NCI-H460 (cell line): Measurements from ENCODE around the gene GPR63. TPM values are rescaled to one million over a fixed set of nuclear protein-coding genes. Genes with fewer than 3 reads are reported as not detected.

Source experiments
- DNase-seq: peaks from one replicate; pipeline ENCODE4 v3.0.0-alpha.2; 2016; ENCODE audit warnings: low read depth; ENCODE audit errors: extremely low read depth
- total RNA-seq: library from RNA; depleted of rRNA; stranded (reverse); fragments of >200 nt; shearing (Covaris generic); gene quantifications from 2 replicates; pipeline ENCODE4 v1.2.3, GENCODE V29; 2014; rRNA removed

GPR63 gene
- total RNA-seq, 1 experiment from 2014 or later, result 3.9 TPM

DNA sequence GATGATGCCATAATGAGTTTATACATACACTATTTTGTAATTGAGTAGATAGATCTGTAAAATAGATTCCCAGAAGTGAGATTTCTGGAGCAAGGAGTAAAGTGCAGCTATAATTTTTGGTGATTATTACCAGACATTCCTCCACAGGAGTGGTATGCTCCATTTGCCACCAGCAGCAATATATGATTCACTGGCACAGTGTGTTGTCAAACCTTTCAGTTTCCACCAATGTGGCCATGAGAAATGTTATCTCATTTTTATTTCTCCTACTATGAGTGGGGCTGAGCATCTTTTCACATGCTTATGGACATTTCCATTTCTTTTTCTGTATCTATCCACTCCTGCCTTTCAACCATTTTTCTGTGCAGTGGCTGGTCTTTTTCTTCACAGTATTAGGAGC, 70.5 kb downstream of the GPR63 start:
- DNase-seq, result no peak

DNA sequence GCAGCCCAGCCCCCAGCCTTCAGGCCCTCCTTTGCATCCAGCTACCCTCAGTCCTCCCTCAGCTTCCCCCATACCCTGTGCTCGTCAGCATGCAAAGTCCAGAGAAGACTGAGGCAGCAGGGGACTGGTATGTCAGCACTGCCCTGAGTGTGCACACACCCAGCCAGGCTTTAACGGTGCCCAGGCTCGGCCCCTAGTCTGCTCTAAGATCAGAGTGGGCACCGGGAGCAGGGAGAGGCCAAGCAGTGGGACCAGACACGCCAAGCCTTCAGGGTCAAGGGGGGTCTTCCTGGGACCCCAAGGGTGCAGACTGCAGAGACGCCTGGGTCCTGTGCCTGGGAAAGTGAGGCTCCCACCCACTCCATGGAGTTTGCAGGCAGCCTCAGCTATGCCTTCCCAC, 74.7 kb downstream of the GPR63 start:
- no peak for DNase-seq

DNA sequence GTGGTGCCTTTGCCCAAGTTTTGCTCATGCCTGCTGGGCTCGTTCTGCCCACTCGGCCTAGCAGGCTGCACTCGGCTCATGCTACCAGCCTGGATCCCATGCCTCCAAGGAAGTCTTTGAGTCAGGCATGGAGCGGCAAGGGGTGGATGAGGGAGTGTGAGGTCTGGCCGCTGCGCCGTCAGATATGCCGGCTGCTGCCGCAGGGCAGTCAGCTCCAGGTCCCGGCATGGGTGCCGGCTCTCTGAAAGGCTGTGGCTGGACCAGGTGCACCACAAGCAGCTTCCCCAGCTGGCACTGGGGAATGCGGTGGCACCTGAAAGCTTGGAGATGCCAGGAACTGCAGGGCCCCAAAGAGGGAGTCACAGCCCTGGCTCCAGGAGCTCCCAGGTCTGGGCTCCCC, 75.5 kb downstream of the GPR63 start:
- DNase-seq, result no peak

DNA sequence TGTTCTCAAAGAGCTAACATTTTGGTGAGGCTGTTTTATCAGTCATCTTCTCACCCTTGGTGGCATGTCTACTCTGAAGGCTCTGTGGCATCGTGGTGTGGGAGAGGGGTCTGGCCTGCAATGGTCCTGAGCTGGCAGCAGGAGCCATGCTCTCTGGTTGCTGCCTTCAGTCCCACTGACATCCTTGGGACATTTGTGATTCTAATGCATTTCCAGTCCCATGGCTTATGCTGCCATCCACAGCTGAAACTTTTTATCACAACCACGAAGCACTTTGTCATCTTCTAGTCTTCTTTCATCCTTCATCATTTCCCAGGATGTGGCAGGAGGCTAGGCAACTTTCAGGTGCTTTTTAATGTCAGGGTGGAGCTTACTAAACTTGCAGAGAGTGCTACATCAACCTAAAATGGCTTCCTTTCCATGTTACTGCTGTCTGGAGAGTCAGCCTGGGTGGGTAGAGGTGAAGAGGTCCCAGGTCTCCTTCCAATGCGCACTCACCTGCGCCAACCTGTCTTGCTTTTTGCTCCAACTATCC, 77.1 kb downstream of the GPR63 start:
- DNase-seq, result no peak

DNA sequence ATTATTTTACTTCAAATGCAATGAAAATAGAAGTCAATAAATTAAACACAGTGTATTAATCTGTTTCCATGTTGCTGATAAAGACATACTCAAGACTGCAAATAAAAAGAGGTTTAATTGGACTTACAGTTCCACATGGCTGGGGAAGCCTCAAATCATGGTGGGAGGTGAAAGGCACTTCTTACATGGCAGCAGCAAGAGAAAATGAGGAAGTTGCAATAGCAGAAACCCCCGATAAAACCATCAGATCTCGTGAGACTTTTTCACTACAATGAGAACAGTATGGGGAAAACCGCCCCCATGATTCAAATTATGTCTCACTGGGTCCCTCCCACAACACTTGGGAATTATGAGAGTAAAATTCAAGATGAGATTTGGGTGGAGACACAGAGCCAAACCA, 82.2 kb downstream of the GPR63 start:
- DNase-seq, result no peak

DNA sequence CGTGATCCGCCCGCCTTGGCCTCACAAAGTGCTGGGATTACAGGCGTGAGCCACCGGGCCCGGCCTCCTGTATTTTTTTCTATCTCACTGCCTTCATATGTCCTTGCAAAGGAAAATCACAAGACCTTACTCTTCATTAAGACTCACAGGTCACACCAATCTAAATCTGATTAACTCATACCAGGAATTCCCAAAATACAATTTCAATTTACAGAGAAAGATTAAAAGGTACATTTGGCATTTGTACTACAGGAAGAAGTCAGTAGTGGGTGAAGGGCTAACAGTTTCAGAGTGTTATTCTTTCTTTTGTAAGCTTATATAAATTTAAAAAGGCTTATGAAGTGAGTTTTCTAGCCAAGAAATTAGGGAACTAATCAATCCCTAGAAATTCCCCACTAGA, 87.4 kb downstream of the GPR63 start:
- DNase-seq, result no peak

Other genes with a start within 250 kb of the GPR63 start
- gene NDUFAF4, start 60.4 kb upstream of the GPR63 start, total RNA-seq, result 111 and 116 TPM in 2 replicates
- 0.17 and 0.46 TPM in 2 replicates for gene KLHL32, start 87.3 kb upstream of the GPR63 start, total RNA-seq